IMR-90 (cell line): Measurements from ENCODE around the gene STX16. TPM values are rescaled to one million over a fixed set of nuclear protein-coding genes. Genes with fewer than 3 reads are reported as not detected.

Experiments used
- ATAC-seq: fragments of 200-7000 bp; cut with Tn5 transposase; 2 replicates; pipeline ENCODE4 v1.9.1; 2020; ENCODE audit warnings: low read depth, mild to moderate bottlenecking, moderate library complexity
- BruUV-seq: library from RNA; stranded (reverse); fragments of 400-500 nt; replicated peaks from 2 replicates; lab custom pipeline; 2021; lab: Mats Ljungman, UMichigan
- CTCF ChIA-PET: fragments of 300-600 bp; formaldehyde crosslinking; extraction: SDS; loops from one replicate; lab custom pipeline; 2021; ENCODE audit warnings: antibody characterized with exemption; lab: Yijun Ruan, JAX
- POLR2A ChIA-PET: fragments of 300-600 bp; sonication (Branson Sonifier 250); formaldehyde crosslinking; loops from one replicate; lab custom pipeline; 2022; ENCODE audit warnings: antibody characterized with exemption; ENCODE audit not compliant: unreplicated experiment; lab: Charles Lee
- DNase-seq: peaks from one replicate; pipeline ENCODE4 v3.0.0; 2013
- H2AFZ ChIP-seq: replicated peaks from 2 replicates; pipeline ENCODE3; 2013; ENCODE audit warnings: low read length, mild to moderate bottlenecking; ENCODE audit not compliant: poor library complexity
- H2AK5ac ChIP-seq: 2 replicates; pipeline ENCODE4 v1.6.1; 2013; ENCODE audit warnings: low read depth, low read length, inconsistent platforms
- H2AK9ac ChIP-seq: replicated peaks from 2 replicates; pipeline ENCODE3; 2013; ENCODE audit warnings: mild to moderate bottlenecking, low read depth, low read length, moderate library complexity; ENCODE audit not compliant: poor library complexity
- H2BK120ac ChIP-seq: 2 replicates; pipeline ENCODE4 v1.6.1; 2013; ENCODE audit warnings: low read depth, low read length, inconsistent platforms
- H2BK15ac ChIP-seq: 3 replicates; pipeline ENCODE4 v1.6.1; 2013; ENCODE audit warnings: low read depth, low read length, inconsistent platforms
- H2BK20ac ChIP-seq: 2 replicates; pipeline ENCODE4 v1.6.1; 2013; ENCODE audit warnings: low read depth, mild to moderate bottlenecking, inconsistent platforms, low read length, moderate library complexity
- H2BK5ac ChIP-seq: 2 replicates; pipeline ENCODE4 v1.6.1; 2013; ENCODE audit warnings: mild to moderate bottlenecking, low read depth, low read length, inconsistent platforms; ENCODE audit not compliant: poor library complexity, severe bottlenecking
- H3K14ac ChIP-seq: replicated peaks from 2 replicates; pipeline ENCODE4 v1.6.1; 2013; ENCODE audit warnings: low read depth, low read length, inconsistent platforms
- H3K18ac ChIP-seq: 2 replicates; pipeline ENCODE4 v1.6.1; 2013; ENCODE audit warnings: low read depth, low read length, control low read depth
- H3K23ac ChIP-seq: 2 replicates; pipeline ENCODE4 v1.6.1; 2013; ENCODE audit warnings: low read depth, low read length, inconsistent platforms
- H3K27ac ChIP-seq: 2 replicates; pipeline ENCODE4 v1.5.1; 2013; ENCODE audit warnings: mild to moderate bottlenecking, control low read depth, low read length; ENCODE audit not compliant: insufficient read depth
- H3K27me3 ChIP-seq: 2 replicates; pipeline ENCODE4 v1.6.1; 2013; ENCODE audit warnings: low read length; ENCODE audit not compliant: control insufficient read depth, insufficient read depth
- H3K36me3 ChIP-seq: 2 replicates; pipeline ENCODE4 v1.6.1; 2013; ENCODE audit warnings: low read length, mixed read lengths; ENCODE audit not compliant: control insufficient read depth, insufficient read depth
- H3K4ac ChIP-seq: 2 replicates; pipeline ENCODE4 v1.6.1; 2013; ENCODE audit warnings: low read depth, low read length, inconsistent platforms
- H3K4me1 ChIP-seq: 2 replicates; pipeline ENCODE4 v1.6.1; 2013; ENCODE audit warnings: low read length, mixed read lengths; ENCODE audit not compliant: control insufficient read depth, insufficient read depth
- H3K4me2 ChIP-seq: 2 replicates; pipeline ENCODE4 v1.6.1; 2013; ENCODE audit warnings: low read depth, mild to moderate bottlenecking, control low read depth, low read length, moderate library complexity
- H3K4me3 ChIP-seq: 2 replicates; pipeline ENCODE4 v1.5.1; 2013; ENCODE audit warnings: low read depth, mild to moderate bottlenecking, control low read depth, low read length, moderate library complexity; ENCODE audit not compliant: insufficient read depth
- H3K56ac ChIP-seq: 2 replicates; pipeline ENCODE4 v1.6.1; 2013; ENCODE audit warnings: low read length, inconsistent platforms; ENCODE audit not compliant: insufficient read depth; ENCODE audit errors: extremely low read depth
- H3K79me1 ChIP-seq, 2 experiments: 2 replicates each; pipeline ENCODE4 v1.6.1; 2013; ENCODE audit warnings: low read length in 2 of 2, inconsistent platforms in 1 of 2, low read depth in 1 of 2
- H3K9ac ChIP-seq: 2 replicates; pipeline ENCODE4 v1.6.1; 2013; ENCODE audit warnings: low read depth, low read length, control low read depth
- H3K9me1 ChIP-seq: 2 replicates; pipeline ENCODE4 v1.6.1; 2013; ENCODE audit warnings: low read length, inconsistent platforms; ENCODE audit not compliant: insufficient read depth
- H3K9me3 ChIP-seq: 2 replicates; pipeline ENCODE4 v1.6.1; 2013; ENCODE audit warnings: low read length; ENCODE audit not compliant: control insufficient read depth, insufficient read depth
- H4K20me1 ChIP-seq: 2 replicates; pipeline ENCODE4 v1.6.1; 2013; ENCODE audit warnings: low read length, inconsistent platforms; ENCODE audit not compliant: insufficient read depth
- H4K5ac ChIP-seq: 2 replicates; pipeline ENCODE4 v1.6.1; 2013; ENCODE audit warnings: mild to moderate bottlenecking, low read depth, low read length, control low read depth
- H4K8ac ChIP-seq, 2 experiments: 2 replicates each; pipeline ENCODE4 v1.6.1; 2013; ENCODE audit warnings: low read depth in 2 of 2, low read length in 2 of 2, control low read depth in 1 of 2, inconsistent platforms in 1 of 2
- H4K91ac ChIP-seq: 2 replicates; pipeline ENCODE4 v1.6.1; 2013; ENCODE audit warnings: low read depth, low read length, inconsistent platforms; ENCODE audit not compliant: insufficient read depth
- BHLHE40 ChIP-seq: fragments of 150-350 bp; IDR thresholded peaks from 2 replicates; pipeline ENCODE4 v1.6.1; 2016; ENCODE audit warnings: mild to moderate bottlenecking, low read depth, low read length
- CEBPB ChIP-seq: IDR thresholded peaks from 2 replicates; pipeline ENCODE4 v1.6.1; 2012; ENCODE audit warnings: low read depth, low read length, improper control_type of control experiment
- CHD1 ChIP-seq: IDR thresholded peaks from 2 replicates; pipeline ENCODE4 v1.6.1; 2012; ENCODE audit warnings: low read depth, low read length, improper control_type of control experiment
- FOS ChIP-seq: fragments of 150-350 bp; IDR thresholded peaks from 2 replicates; pipeline ENCODE4 v1.6.1; 2016; ENCODE audit warnings: low read depth, low read length
- MAFK ChIP-seq: IDR thresholded peaks from 2 replicates; pipeline ENCODE4 v1.6.1; 2012; ENCODE audit warnings: low read depth, low read length, improper control_type of control experiment
- MAZ ChIP-seq: IDR thresholded peaks from 2 replicates; pipeline ENCODE4 v1.6.1; 2012; ENCODE audit warnings: low read depth, mild to moderate bottlenecking, low read length, improper control_type of control experiment, moderate library complexity, borderline replicate concordance
- MXI1 ChIP-seq: IDR thresholded peaks from 2 replicates; pipeline ENCODE4 v1.6.1; 2012; ENCODE audit warnings: low read depth, mild to moderate bottlenecking, low read length, moderate library complexity, borderline replicate concordance
- POLR2A ChIP-seq: IDR thresholded peaks from 2 replicates; pipeline ENCODE4 v1.6.1; 2012; ENCODE audit warnings: mild to moderate bottlenecking, low read depth, low read length
- RAD21 ChIP-seq: IDR thresholded peaks from 2 replicates; pipeline ENCODE4 v1.6.1; 2012; ENCODE audit warnings: low read length, improper control_type of control experiment
- RFX5 ChIP-seq: IDR thresholded peaks from 2 replicates; pipeline ENCODE4 v1.8.0; 2012; ENCODE audit warnings: low read depth, mild to moderate bottlenecking, low read length, moderate library complexity
- SMC3 ChIP-seq: fragments of 150-350 bp; IDR thresholded peaks from 2 replicates; pipeline ENCODE4 v1.6.1; 2016; ENCODE audit warnings: low read depth, mild to moderate bottlenecking, antibody characterized with exemption, low read length, moderate library complexity
- USF2 ChIP-seq: fragments of 150-350 bp; IDR thresholded peaks from 2 replicates; pipeline ENCODE4 v1.6.1; 2017; ENCODE audit warnings: mild to moderate bottlenecking, antibody characterized with exemption, low read length, low read depth
- WGBS, 2 experiments: methylation state at CpG; one replicate each; pipeline versions ENCODE4 v1.1.5 to v1.1.7; 2013; ENCODE audit warnings: missing lambda C conversion rate in 2 of 2; ENCODE audit not compliant: insufficient read length in 1 of 2; ENCODE audit errors: extremely low coverage in 2 of 2; 5-methylcytosine and 5-hydroxymethylcytosine counted together
- dilution Hi-C: fragments of 300-500 bp; cut with HindIII; formaldehyde crosslinking; loops from one replicate; pipeline ENCODE4 v1.14.3; 2018; ENCODE audit warnings: low sequenced_read_pairs; ENCODE audit not compliant: unreplicated experiment
- in situ Hi-C: fragments of 300-500 bp; cut with MboI; formaldehyde crosslinking; loops from 3 replicates; pipeline ENCODE4 v1.14.3; 2019; ENCODE audit warnings: low sequenced_read_pairs, inconsistent platforms, mixed read lengths
- intact Hi-C: fragments of 100-400 bp; cut with micrococcal nuclease; formaldehyde crosslinking; loops from 2 replicates; pipeline ENCODE4 v1.10.0; 2022
- polyA plus RNA-seq, 3 experiments: library from polyadenylated mRNA; depleted of rRNA; stranded (reverse); fragments of >200 nt; gene quantifications; 2 replicates each; pipeline ENCODE4 v1.2.3, GENCODE V29; 2012; ENCODE audit warnings: low replicate concordance in 1 of 3
- total RNA-seq: library from RNA; depleted of rRNA; stranded (reverse); fragments of >200 nt; gene quantifications from 2 replicates; pipeline ENCODE4 v1.2.3, GENCODE V29; 2012

The STX16 gene
- total and polyA plus RNA-seq, 2 of the 4 experiments (the other 2 are of a cell fraction): 26.9 to 58.2 TPM

GRCh38 chr20:58719971-58720371, 68.9 kb downstream of the STX16 start:
- H3K79me1 ChIP-seq: no peaks in the 10 kb centered on the region
- no peaks in the 10 kb centered on the region for H3K9me3 ChIP-seq
- H4K91ac ChIP-seq: no peak overlapping the region
- no peak overlapping the region for H4K8ac ChIP-seq
- no peak overlapping the region for H3K4me2 ChIP-seq
- TF ChIP-seq FOS (no peak), CEBPB (no peak), RFX5 (no peak), CHD1 (no peak), SMC3 (no peak), POLR2A (no peak), RAD21 (no peak), USF2 (no peak), MAFK (no peak), MXI1 (no peak), BHLHE40 (no peak), MAZ (no peak)
- no TSS peak for BruUV-seq
- no peak overlapping the region for H4K5ac ChIP-seq
- H2AK5ac ChIP-seq: no peak overlapping the region
- H3K56ac ChIP-seq: no peak overlapping the region
- peaks cover 37% of the 10 kb centered on the region for H3K27me3 ChIP-seq
- ATAC-seq: no peak
- dilution Hi-C loops (no loop called here), in situ Hi-C loops (no loop called here), intact Hi-C loops (no loop called here)
- no peak overlapping the region for H2AK9ac ChIP-seq
- H3K4me3 ChIP-seq: no peak overlapping the region
- no peak overlapping the region for H2BK20ac ChIP-seq
- 41% methylated on average over 5 of the region's 6 CpGs; no CpG with 5 or more reads in 1 of the 2 experiments for WGBS, 2 experiments
- no peak overlapping the region for H2AFZ ChIP-seq
- ChIA-PET CTCF (no interaction called here), POLR2A (no interaction called here)
- no peak overlapping the region for H3K18ac ChIP-seq
- no peak for DNase-seq
- H3K9ac ChIP-seq: no peak overlapping the region
- no peak overlapping the region for H2BK5ac ChIP-seq
- no peak overlapping the region for H2BK15ac ChIP-seq
- H2BK120ac ChIP-seq: no peak overlapping the region
- no peaks in the 10 kb centered on the region for H3K4me1 ChIP-seq
- no peak overlapping the region for H3K4ac ChIP-seq
- no peaks in the 10 kb centered on the region for H3K36me3 ChIP-seq
- H3K23ac ChIP-seq: no peak overlapping the region
- no peak overlapping the region for H3K27ac ChIP-seq
- no peaks in the 10 kb centered on the region for H4K20me1 ChIP-seq
- H3K14ac ChIP-seq: no peak overlapping the region
- no peaks in the 10 kb centered on the region for H3K9me1 ChIP-seq
